RWPE1 (cell line): ENCODE measurements around the gene AP1G1.

ENCODE experiments used
- CTCF ChIA-PET: fragments of 350-600 bp; sonication (Branson Sonifier 250); formaldehyde crosslinking; extraction: SDS; loops from one replicate; lab custom pipeline; 2021; lab: Yijun Ruan, JAX
- POLR2A ChIA-PET: fragments of 400-600 bp; formaldehyde crosslinking; extraction: SDS; loops from one replicate; lab custom pipeline; 2020; ENCODE audit warnings: antibody characterized with exemption; ENCODE audit not compliant: low non-redundant PET; lab: Yijun Ruan, JAX
- DNase-seq: peaks from one replicate; pipeline ENCODE4 v3.0.0; 2012; ENCODE audit warnings: low spot score
- H3K27ac ChIP-seq: fragments of 450-650 bp; 2 replicates; pipeline ENCODE4 v1.5.1; 2017
- TF ChIP-seq, protein P1 (sequence below): fragments of 450-650 bp; conservative IDR thresholded peaks from 2 replicates; pipeline ENCODE4 v1.5.1; 2017; ENCODE audit warnings: low read depth, mild to moderate bottlenecking

Gene AP1G1

DNA sequence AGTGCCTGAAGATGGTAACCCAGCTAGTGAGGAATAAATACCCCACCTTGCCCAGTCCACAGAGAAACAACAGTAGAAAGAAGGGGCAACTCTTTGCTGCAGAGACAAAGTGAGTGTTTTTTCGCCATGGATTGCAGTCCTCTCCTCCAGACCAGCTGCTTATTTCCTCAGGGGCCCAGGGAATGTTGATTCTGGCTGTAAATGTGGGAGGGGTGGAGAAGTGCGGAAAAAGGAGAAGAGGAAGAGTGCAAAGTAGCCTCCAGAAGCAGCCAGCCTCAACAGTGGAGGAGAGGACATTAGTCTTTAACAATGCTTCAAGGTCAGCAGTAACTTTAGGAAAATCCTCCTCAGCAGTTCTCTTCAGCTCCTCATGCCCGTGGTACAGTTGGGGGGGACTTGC lies 76.0 kb downstream of the AP1G1 start:
- ChIA-PET CTCF (no interaction called here), POLR2A (no interaction called here)
- no peak for DNase-seq
- no peak overlapping the region for H3K27ac ChIP-seq
- TF ChIP-seq, protein P1, sequence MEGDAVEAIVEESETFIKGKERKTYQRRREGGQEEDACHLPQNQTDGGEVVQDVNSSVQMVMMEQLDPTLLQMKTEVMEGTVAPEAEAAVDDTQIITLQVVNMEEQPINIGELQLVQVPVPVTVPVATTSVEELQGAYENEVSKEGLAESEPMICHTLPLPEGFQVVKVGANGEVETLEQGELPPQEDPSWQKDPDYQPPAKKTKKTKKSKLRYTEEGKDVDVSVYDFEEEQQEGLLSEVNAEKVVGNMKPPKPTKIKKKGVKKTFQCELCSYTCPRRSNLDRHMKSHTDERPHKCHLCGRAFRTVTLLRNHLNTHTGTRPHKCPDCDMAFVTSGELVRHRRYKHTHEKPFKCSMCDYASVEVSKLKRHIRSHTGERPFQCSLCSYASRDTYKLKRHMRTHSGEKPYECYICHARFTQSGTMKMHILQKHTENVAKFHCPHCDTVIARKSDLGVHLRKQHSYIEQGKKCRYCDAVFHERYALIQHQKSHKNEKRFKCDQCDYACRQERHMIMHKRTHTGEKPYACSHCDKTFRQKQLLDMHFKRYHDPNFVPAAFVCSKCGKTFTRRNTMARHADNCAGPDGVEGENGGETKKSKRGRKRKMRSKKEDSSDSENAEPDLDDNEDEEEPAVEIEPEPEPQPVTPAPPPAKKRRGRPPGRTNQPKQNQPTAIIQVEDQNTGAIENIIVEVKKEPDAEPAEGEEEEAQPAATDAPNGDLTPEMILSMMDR = no peak

DNA sequence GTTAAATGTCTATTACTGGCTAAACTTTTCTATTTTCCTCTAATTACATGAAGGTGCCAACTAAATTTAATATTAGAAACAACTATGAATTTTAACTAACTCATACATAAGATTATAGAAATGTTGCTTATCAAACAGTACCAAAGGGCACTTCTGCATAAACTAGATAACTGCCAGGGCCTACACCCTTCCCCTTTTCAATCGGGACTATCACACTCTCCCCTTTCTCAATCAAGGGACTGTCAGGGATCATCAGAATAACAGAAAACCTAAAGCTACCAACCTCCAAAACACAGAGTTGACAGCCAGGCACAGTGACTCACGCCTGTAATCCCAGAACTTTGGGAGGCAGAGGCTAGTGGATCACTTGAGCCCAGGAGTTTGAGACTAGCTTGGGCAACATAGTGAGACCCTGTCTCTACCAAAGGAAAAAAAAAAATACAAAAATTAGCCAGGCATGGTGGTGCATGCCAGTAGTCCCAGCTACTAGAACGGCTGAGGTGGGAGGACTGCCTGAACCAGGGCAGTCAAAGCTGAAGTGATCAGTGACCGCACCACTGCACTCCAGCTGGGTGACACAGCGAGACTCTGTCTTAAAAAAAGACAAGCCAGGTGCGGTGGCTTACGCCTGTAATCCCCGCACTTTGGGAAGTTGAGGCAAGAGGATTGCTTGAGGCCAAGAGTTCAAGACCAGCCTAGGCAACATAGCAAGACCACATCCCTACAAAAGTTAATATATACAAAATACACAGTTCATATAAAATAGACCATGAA lies 80.9 kb downstream of the AP1G1 start:
- ChIA-PET CTCF (interaction anchor here (0.6 to 0.7 kb wide), 4 partner anchors 12 to 163 kb away, joined by 3 to 7 read pairs (median 4); no protein-coding TSS in a partner anchor), POLR2A (no interaction called here)
- H3K27ac ChIP-seq = no peak overlapping the region
- TF ChIP-seq, protein P1 = no peak
- no peak for DNase-seq

DNA sequence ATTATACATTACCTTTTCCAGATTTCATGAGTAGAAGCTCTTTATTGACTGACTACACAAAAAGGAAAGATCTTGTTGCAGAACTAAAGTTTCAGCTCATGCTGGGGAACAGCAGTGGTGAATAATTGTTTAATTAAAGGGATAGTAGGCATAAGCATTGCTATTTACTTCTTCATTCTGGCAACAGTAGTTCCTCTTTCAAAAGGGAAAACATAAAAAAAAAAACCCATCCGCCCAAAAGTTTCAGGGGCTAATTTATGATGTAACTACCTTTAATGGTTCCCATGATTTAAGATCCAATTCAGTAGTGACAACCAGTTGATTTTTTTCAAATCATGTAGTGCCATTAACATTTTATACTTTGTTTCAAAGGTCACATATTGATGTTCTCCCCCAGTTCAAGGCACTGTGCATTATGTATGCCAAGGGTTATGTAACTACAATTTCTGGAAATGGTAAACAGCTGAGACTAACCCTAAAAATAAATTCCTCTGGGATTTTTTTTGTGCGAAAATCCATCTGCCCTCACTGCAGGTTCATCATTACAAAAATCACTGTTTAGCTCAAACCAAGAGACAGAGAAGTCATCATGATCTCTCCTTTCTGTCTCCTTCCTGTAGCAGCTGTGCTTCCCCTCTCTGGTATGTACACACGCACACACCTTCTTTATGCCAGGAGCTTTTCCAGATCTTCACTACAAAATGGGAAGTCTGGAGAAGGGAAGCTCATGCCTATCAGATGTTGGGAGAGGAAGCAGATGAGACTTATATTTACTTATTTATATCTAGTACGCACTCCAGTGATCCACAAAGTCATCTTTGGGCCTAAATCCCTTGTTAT lies 81.9 kb downstream of the AP1G1 start:
- ChIA-PET POLR2A (no interaction called here), CTCF (no interaction called here)

DNA sequence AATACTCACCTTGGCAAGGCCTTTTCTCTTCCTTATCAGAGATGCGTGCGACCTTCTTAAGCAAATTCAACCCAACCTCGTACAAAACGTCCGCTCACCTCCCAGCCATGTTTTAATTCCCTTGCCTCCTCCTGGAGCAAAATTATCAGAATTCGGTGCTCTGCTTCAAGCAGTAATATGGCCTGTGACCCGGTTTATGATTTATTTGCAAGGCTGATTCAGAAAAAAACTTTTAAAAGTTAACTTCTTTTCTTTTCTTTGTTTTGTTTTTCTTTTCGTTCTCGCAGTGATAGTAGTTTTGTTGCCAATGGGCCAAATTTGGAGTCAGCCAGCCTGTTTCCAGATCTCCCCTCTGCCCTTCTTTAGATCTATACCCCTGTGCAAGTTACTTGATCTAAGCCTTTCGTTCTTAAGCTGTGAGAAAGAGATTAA lies 84.3 kb downstream of the AP1G1 start, which contains the start of gene PHLPP2:
TSS of gene PHLPP2 (minus strand) at position 382 of the 432 bp plus-strand sequence. CDS start 9,906 bp downstream, outside the sequence.
- POLR2A ChIA-PET = no interaction called here
- TF ChIP-seq, protein P1 = no peak
- CTCF ChIA-PET = interaction anchor here (1.0 kb wide), 1 partner anchor 151 kb away, joined by 3 read pairs; no protein-coding TSS in a partner anchor
- DNase-seq = no peak
- H3K27ac ChIP-seq = peak within 1 kb of the TSS; percentile 86

More for the DNA sequence above, 81.9 kb downstream of the AP1G1 start:
- DNase-seq = no peak
- H3K27ac ChIP-seq = no peak overlapping the region
- TF ChIP-seq, protein P1 = no peak

DNA sequence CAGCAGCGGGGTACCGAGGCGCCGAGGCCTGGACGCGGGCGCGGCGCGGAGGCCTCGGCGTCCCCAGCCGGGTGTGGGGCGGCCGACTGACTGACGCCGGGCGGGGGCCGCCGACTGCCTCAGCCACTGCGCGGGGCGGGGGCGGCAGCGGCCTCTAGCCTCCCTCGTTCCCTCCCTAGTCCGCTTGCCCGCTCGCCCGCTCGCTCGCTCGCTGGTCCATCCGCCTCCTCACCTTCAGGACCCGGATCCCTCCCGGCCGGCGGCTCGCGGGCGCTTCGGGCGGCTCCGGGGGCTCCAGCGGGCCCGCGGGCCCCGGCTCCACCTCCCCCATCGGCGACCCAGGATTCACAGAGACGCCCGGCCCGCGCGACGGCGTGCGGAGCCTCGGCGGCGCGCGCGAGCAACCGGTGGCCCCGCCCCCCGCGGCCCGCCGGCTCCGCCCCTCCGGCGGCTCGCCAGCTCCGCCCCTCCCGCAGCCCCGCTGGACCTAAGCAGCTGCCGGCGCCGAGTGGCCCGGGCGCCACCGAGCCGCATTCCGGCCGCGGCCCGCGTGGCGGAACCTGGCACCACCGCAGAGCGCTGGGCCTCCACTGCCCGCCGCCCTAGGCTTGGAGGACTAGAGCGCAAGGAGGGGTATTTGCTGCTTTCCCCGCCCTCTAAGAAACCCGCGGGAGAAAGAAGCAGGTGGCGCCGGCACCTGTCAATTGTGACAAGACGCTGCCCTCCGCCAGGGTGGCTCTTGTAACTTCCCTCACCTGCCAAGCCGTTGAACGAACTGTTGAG lies 84.9 kb downstream of the AP1G1 start:
- peak; percentile 76 for DNase-seq
- H3K27ac ChIP-seq = peak overlapping the region; percentile 86
- ChIA-PET POLR2A (no interaction called here), CTCF (interaction anchor here (1.0 kb wide), 1 partner anchor 152 kb away, joined by 3 read pairs; no protein-coding TSS in a partner anchor)
- TF ChIP-seq, protein P1 = no peak
